HEK293 (cell line): Measurements from ENCODE around the gene JOSD2.

ENCODE experiments used
- CTCF ChIP-seq: fragments of 450-650 bp; formaldehyde crosslinking; IDR thresholded peaks from 2 replicates; pipeline ENCODE4 v1.5.1; 2016; ENCODE audit warnings: missing biosample characterization, missing genetic modification characterization
- KLF10 ChIP-seq: fragments of 450-650 bp; IDR thresholded peaks from 2 replicates; pipeline ENCODE4 v1.5.1; 2018; ENCODE audit warnings: missing biosample characterization, mild to moderate bottlenecking, missing genetic modification characterization
- ZEB2 ChIP-seq: fragments of 450-650 bp; formaldehyde crosslinking; IDR thresholded peaks from 2 replicates; pipeline ENCODE4 v1.5.1; 2016; ENCODE audit warnings: missing biosample characterization, missing genetic modification characterization
- ZNF138 ChIP-seq: fragments of 450-650 bp; formaldehyde crosslinking; IDR thresholded peaks from 2 replicates; pipeline ENCODE4 v1.5.1; 2016; ENCODE audit warnings: missing biosample characterization, missing genetic modification characterization, borderline replicate concordance
- ZNF549 ChIP-seq: fragments of 450-650 bp; IDR thresholded peaks from 2 replicates; pipeline ENCODE4 v1.5.1; 2018; ENCODE audit warnings: missing biosample characterization, missing genetic modification characterization, mild to moderate bottlenecking, inconsistent platforms, moderate library complexity
- ZNF791 ChIP-seq: fragments of 450-650 bp; formaldehyde crosslinking; IDR thresholded peaks from 2 replicates; pipeline ENCODE4 v1.5.1; 2016; ENCODE audit warnings: missing biosample characterization, missing genetic modification characterization

- TF ChIP-seq CTCF (tag by site-specific recombination) (no peak), KLF10 (no peak), ZNF549 (tag by site-specific recombination) (no peak), ZNF791 (no peak), ZNF138 (tag by site-specific recombination) (no peak), ZEB2 (tag by site-specific recombination) (no peak)
Measured at GRCh38 chr19:50490991-50491472, 20.0 kb downstream of the JOSD2 start.
